ENCODE results near the gene TMEM225B. TPM values are rescaled to one million over a fixed set of nuclear protein-coding genes. Genes with fewer than 3 reads are reported as not detected.

TMEM225B gene
- total RNA-seq, 1 experiment from 2014 or later = 0.31 TPM

DNA sequence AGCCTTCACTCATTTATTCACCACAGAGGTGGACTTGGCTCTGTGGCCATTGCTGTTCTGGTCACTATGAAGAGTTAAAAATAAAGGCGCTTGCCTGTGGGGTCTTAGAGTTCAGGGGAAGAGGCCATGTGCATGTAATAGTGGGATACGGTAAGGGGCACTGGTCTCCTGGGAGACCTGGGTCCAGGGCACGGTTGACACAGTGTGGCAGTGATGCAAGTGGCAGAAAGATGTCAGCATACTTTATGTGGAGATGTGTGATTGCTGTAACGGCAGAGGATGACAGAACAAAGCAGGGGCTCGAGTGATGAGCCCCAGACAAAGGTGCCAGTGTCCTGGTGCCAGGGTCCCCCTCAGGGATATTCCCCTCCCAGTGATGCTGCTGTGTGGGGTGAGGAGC, 27.3 kb downstream of the TMEM225B start:
- no peaks in the 10 kb centered on the region for H3K9me3 ChIP-seq (ENCODE audit: control insufficient read depth, insufficient read depth, low read depth, low read length)
- no peaks in the 10 kb centered on the region for H3K4me1 ChIP-seq (ENCODE audit: control insufficient read depth, insufficient read depth, low read length)
- in situ Hi-C loops (cut with HindIII; ENCODE audit: low pct_unique_long_range_greater_than_20kb, low sequenced_read_pairs) = no loop called here
- intact Hi-C loops (cut with micrococcal nuclease; ENCODE audit: unreplicated experiment) = no loop called here
- no peak for DNase-seq (ENCODE audit: low read depth, low spot score)
- BruUV-seq (replicated peaks) = no TSS peak
- H3K36me3 ChIP-seq (ENCODE audit: control insufficient read depth, insufficient read depth, low read length) = peaks cover 18% of the 10 kb centered on the region
- ChIA-PET CTCF (no interaction called here), POLR2A (no interaction called here)
- H3K27ac ChIP-seq (ENCODE audit: low read length) = no peak overlapping the region
- H3K27me3 ChIP-seq (ENCODE audit: control insufficient read depth, insufficient read depth, low read length) = no peaks in the 10 kb centered on the region
- ATAC-seq = no peak
- H3K4me3 ChIP-seq (ENCODE audit: low read depth in 2 of 2, low read length in 2 of 2) = no peak overlapping the region
- TF ChIP-seq SIN3A (IDR thresholded peaks at IDR 0.05; ENCODE audit: borderline replicate concordance, insufficient read depth, low read depth, low read length) (no peak), POLR2AphosphoS5 (IDR thresholded peaks at IDR 0.05; ENCODE audit: low read depth, low read length) (no peak), TCF7L2 (IDR thresholded peaks at IDR 0.05; ENCODE audit: low read depth, low read length) (no peak)
- TF ChIP-seq, protein P1, sequence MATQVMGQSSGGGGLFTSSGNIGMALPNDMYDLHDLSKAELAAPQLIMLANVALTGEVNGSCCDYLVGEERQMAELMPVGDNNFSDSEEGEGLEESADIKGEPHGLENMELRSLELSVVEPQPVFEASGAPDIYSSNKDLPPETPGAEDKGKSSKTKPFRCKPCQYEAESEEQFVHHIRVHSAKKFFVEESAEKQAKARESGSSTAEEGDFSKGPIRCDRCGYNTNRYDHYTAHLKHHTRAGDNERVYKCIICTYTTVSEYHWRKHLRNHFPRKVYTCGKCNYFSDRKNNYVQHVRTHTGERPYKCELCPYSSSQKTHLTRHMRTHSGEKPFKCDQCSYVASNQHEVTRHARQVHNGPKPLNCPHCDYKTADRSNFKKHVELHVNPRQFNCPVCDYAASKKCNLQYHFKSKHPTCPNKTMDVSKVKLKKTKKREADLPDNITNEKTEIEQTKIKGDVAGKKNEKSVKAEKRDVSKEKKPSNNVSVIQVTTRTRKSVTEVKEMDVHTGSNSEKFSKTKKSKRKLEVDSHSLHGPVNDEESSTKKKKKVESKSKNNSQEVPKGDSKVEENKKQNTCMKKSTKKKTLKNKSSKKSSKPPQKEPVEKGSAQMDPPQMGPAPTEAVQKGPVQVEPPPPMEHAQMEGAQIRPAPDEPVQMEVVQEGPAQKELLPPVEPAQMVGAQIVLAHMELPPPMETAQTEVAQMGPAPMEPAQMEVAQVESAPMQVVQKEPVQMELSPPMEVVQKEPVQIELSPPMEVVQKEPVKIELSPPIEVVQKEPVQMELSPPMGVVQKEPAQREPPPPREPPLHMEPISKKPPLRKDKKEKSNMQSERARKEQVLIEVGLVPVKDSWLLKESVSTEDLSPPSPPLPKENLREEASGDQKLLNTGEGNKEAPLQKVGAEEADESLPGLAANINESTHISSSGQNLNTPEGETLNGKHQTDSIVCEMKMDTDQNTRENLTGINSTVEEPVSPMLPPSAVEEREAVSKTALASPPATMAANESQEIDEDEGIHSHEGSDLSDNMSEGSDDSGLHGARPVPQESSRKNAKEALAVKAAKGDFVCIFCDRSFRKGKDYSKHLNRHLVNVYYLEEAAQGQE (IDR thresholded peaks at IDR 0.05; ENCODE audit: insufficient read depth in 1 of 2, low read depth in 2 of 2, low read length in 1 of 2) = no peak
- TF ChIP-seq, protein P2, sequence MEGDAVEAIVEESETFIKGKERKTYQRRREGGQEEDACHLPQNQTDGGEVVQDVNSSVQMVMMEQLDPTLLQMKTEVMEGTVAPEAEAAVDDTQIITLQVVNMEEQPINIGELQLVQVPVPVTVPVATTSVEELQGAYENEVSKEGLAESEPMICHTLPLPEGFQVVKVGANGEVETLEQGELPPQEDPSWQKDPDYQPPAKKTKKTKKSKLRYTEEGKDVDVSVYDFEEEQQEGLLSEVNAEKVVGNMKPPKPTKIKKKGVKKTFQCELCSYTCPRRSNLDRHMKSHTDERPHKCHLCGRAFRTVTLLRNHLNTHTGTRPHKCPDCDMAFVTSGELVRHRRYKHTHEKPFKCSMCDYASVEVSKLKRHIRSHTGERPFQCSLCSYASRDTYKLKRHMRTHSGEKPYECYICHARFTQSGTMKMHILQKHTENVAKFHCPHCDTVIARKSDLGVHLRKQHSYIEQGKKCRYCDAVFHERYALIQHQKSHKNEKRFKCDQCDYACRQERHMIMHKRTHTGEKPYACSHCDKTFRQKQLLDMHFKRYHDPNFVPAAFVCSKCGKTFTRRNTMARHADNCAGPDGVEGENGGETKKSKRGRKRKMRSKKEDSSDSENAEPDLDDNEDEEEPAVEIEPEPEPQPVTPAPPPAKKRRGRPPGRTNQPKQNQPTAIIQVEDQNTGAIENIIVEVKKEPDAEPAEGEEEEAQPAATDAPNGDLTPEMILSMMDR (IDR thresholded peaks at IDR 0.05) = no peak

DNA sequence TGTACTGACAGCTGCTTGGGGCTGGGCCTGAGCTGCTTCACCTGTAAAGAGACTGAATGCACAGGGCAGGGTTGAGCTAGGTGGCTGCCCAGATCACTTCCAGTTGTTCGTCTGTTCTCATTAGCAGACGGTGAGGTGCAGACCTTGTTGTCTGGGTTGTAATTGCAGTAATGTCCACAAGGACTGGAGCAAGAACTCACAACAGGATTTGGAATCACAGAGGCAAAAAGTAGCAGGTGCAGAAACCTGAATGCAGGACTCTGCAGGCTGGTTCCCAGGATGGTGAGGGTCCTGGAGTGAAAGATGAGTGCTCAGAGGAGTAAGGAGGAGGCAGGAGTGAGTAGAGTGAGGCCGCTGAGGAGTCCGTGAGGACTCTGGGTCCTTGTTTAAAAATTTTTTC, 27.9 kb downstream of the TMEM225B start:
- no peaks in the 10 kb centered on the region for H3K9me3 ChIP-seq (ENCODE audit: control insufficient read depth, insufficient read depth, low read depth, low read length)
- ATAC-seq (no peak), DNase-seq (ENCODE audit: low read depth, low spot score) (no peak)
- H3K27ac ChIP-seq (ENCODE audit: low read length) = no peak overlapping the region
- H3K4me1 ChIP-seq (ENCODE audit: control insufficient read depth, insufficient read depth, low read length) = no peaks in the 10 kb centered on the region
- in situ Hi-C loops (cut with HindIII; ENCODE audit: low pct_unique_long_range_greater_than_20kb, low sequenced_read_pairs) (no loop called here), intact Hi-C loops (cut with micrococcal nuclease; ENCODE audit: unreplicated experiment) (no loop called here)
- H3K27me3 ChIP-seq (ENCODE audit: control insufficient read depth, insufficient read depth, low read length) = no peaks in the 10 kb centered on the region
- CTCF ChIA-PET = no interaction called here
- H3K36me3 ChIP-seq (ENCODE audit: control insufficient read depth, insufficient read depth, low read length) = peaks cover 17% of the 10 kb centered on the region
- POLR2A ChIA-PET = no interaction called here
- no TSS peak for BruUV-seq (replicated peaks)
- no peak overlapping the region for H3K4me3 ChIP-seq (ENCODE audit: low read depth in 2 of 2, low read length in 2 of 2)
- TF ChIP-seq, protein P1 (IDR thresholded peaks at IDR 0.05; ENCODE audit: insufficient read depth in 1 of 2, low read depth in 2 of 2, low read length in 1 of 2) = no peak
- TF ChIP-seq, protein P2 (IDR thresholded peaks at IDR 0.05) = no peak
- no peak for TF ChIP-seq SIN3A (IDR thresholded peaks at IDR 0.05; ENCODE audit: borderline replicate concordance, insufficient read depth, low read depth, low read length)
- no peak for TF ChIP-seq TCF7L2 (IDR thresholded peaks at IDR 0.05; ENCODE audit: low read depth, low read length)
- TF ChIP-seq POLR2AphosphoS5 (IDR thresholded peaks at IDR 0.05; ENCODE audit: low read depth, low read length) = no peak

All from Panc1 (cell line).